Activated T-cell treated with anti-CD3 and anti-CD28 coated beads, Interleukin-2, amount 50 U/mL, for 1 hour (primary cell): ENCODE data around the gene SFXN2.
"Not testable (repeated sequence)": the region's sequence is repeated elsewhere in the genome, so short reads cannot be mapped to it uniquely, and the experiment has no call there.

Experiments used
- DNase-seq: peaks from one replicate; pipeline ENCODE4 v3.0.0-alpha.2; 2020

Gene SFXN2

GRCh38 chr10:102723989-102724388 lies 9.6 kb downstream of the SFXN2 start:
- no peak for DNase-seq

GRCh38 chr10:102726274-102726673 lies 11.8 kb downstream of the SFXN2 start:
- no peak for DNase-seq

- no peak for DNase-seq
Measured at GRCh38 chr10:102727037-102727818, 12.8 kb downstream of the SFXN2 start.

GRCh38 chr10:102729029-102730026 lies 14.9 kb downstream of the SFXN2 start:
- peak; percentile 64 for DNase-seq

- no peak for DNase-seq
Measured at GRCh38 chr10:102731222-102731800, 16.9 kb downstream of the SFXN2 start.

GRCh38 chr10:102732661-102733060 lies 18.2 kb downstream of the SFXN2 start:
- no peak for DNase-seq

GRCh38 chr10:102735065-102735562 lies 20.7 kb downstream of the SFXN2 start:
- DNase-seq, result no peak

- DNase-seq, result no peak
Measured at GRCh38 chr10:102738692-102739121, 24.3 kb downstream of the SFXN2 start.

GRCh38 chr10:102740229-102740628 lies 25.8 kb downstream of the SFXN2 start:
- DNase-seq, result no peak

- no peak for DNase-seq
Measured at GRCh38 chr10:102741726-102742237, 27.3 kb downstream of the SFXN2 start.

GRCh38 chr10:102742313-102742712 lies 27.9 kb downstream of the SFXN2 start:
- not testable (repeated sequence) for DNase-seq

GRCh38 chr10:102743078-102743587 lies 28.7 kb downstream of the SFXN2 start:
- DNase-seq, result no peak

- peak; percentile 92 for DNase-seq
Measured at GRCh38 chr10:102743588-102744373, 29.3 kb downstream of the SFXN2 start, which contains the start of gene WBP1L. TSS of gene WBP1L (plus strand) at chr10:102743948. CDS start at chr10:102744054, 106 bp downstream.

GRCh38 chr10:102744374-102745051 lies 30.1 kb downstream of the SFXN2 start:
- peak; percentile 24 for DNase-seq

GRCh38 chr10:102745157-102745556 lies 30.7 kb downstream of the SFXN2 start:
- no peak for DNase-seq

GRCh38 chr10:102752266-102752930 lies 38.0 kb downstream of the SFXN2 start:
- DNase-seq, result no peak

GRCh38 chr10:102752934-102753664 lies 38.7 kb downstream of the SFXN2 start:
- no peak for DNase-seq

GRCh38 chr10:102753718-102754117 lies 39.3 kb downstream of the SFXN2 start:
- no peak for DNase-seq

GRCh38 chr10:102757323-102757722 lies 42.9 kb downstream of the SFXN2 start:
- DNase-seq, result no peak
